Kidney capillary endothelial cell (primary cell): ENCODE results near the gene AHCYL1.

Source experiments
- DNase-seq: peaks from one replicate; pipeline ENCODE4 v3.0.0-alpha.2; 2018; ENCODE audit warnings: low spot score

The AHCYL1 gene

DNA sequence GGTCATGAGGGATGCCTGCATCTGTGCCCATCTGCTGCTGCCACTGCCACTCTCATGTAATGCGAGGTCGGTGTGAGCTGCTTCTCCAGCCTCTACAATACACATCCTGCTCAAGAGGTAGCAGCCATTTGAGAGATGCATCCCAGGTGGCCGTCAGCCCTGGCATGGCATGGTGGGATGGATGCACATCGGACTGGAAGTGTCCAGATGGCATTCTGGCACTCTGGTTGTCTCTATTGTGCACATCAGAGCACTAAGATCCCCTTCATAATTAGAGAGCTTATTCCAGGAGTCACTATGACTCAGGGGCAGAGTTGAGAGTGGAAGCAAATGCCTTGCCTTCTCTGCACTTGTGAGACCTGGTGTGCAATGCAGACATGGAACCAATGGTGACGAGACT is 53.7 kb downstream of the AHCYL1 start:
- DNase-seq: no peak

DNA sequence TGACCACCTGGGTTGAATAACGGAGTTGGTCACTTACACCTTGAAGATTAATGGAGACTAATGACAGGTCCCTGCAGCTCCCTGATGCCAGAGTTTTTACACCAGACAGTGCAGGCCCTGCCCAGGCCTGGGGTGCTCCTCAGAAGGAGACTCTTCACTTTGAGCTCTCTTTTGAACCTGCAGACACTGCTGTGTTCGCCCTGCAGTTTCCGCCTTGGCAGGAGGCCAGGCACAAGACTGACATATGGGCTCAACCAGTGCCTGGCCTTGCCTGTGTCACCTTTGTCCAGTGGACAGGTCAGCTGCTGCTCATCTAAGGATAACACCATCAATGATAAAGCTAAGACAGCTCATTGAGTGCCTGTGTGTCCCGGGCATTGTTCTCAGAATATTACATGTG is 55.1 kb downstream of the AHCYL1 start:
- DNase-seq: no peak

DNA sequence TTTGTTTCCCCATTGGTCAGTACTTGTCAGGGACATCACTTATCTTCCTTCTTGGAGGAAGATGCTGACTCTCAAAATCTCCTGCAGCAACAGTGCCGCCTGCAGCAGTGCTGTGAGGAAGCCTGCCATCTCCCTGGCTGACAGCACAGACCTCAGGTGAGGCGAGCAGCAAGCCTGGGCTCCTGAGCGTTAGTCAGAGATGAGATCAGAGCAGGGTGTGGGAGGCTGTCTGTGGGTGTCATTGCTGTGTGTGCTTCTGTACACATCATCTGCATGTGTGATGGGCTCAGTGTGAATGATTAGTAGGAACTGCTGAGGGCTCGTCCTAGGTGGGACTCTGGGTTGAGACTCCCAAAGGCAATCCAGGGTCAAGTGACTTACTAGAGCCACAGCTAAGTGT is 56.0 kb downstream of the AHCYL1 start:
- no peak for DNase-seq

DNA sequence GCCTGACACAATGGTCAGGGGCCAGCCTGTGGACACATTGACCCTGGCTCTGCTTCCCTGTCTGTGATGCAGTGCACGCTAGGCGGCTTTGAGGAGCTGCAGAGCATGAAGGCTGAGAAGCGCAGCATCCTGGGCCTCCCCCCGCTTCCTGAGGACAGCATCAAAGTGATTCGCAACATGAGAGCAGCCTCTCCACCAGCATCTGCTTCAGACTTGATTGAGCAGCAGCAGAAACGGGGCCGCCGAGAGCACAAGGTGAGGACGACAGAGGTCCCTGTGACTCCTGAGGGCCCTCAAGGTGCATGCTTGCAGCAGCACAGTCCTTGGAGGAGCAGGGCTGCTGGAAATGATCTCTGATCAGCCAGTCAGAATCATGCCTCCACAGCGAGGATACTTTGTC is 58.5 kb downstream of the AHCYL1 start:
- no peak for DNase-seq

DNA sequence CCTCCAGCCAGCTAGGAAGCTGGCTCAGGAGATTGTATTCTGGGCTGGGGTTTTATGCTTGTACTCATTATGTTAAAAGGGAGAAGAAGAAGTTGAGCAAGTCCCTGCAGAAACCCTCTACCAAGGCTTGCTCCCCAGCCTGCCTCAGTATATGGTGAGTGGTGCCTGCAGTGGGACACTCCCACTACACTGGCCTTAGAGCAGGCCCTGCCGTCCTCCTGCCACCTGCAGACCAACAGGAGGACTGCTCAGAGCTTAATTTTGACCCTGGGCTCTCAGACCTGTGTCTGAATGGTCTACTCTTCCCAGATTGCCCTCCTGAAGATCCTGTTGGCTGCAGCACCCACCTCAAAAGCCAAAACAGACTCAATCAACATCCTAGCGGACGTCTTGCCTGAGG is 62.9 kb downstream of the AHCYL1 start:
- DNase-seq: no peak

DNA sequence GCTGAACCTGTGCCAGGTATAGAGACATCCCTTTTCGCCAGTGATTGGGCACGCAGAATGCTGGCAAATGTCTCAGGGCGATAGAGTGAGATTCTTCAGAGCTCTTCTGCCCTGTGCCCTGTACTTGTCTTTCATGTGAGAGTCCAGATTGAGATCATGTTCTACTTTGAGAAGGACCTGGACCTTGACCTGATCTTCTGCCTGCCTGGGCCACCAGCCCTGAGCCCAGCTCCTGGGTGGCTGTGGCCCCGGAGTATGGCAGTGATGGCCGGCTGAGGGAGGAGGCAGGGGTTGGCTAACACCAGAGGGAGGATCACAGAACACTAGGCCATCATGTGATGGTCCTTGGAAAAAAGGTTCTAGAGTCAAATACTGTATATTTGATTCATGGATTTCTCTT is 63.7 kb downstream of the AHCYL1 start:
- DNase-seq: no peak

DNA sequence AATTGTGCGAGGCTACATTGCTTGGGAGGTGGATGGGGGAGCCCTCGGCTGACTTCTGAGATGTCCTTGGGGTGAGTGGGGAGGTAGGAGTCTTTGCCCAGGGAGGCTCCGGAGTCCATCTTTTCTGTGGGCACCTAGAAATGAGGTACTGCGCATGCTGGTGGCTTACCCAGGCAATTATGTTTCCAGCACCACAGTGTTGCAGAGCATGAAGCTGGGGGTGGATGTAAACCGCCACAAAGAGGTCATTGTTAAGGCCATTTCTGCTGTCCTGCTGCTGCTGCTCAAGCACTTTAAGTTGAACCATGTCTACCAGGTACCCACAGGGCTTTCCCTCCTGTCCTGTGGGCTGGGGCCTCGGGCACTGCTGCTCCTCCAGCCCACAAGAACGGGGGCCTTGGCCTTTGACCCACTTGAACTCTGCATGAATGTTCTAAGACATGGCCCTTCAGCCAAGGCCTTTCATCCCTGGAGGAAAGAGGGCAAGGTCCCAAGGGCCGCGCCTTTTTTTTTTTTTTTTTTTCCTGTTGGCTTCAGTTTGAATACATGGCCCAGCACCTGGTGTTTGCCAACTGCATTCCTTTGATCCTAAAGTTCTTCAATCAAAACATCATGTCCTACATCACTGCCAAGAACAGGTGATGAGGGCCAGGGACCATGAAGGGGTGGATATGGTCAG is 64.5 kb downstream of the AHCYL1 start:
- DNase-seq: no peak

DNA sequence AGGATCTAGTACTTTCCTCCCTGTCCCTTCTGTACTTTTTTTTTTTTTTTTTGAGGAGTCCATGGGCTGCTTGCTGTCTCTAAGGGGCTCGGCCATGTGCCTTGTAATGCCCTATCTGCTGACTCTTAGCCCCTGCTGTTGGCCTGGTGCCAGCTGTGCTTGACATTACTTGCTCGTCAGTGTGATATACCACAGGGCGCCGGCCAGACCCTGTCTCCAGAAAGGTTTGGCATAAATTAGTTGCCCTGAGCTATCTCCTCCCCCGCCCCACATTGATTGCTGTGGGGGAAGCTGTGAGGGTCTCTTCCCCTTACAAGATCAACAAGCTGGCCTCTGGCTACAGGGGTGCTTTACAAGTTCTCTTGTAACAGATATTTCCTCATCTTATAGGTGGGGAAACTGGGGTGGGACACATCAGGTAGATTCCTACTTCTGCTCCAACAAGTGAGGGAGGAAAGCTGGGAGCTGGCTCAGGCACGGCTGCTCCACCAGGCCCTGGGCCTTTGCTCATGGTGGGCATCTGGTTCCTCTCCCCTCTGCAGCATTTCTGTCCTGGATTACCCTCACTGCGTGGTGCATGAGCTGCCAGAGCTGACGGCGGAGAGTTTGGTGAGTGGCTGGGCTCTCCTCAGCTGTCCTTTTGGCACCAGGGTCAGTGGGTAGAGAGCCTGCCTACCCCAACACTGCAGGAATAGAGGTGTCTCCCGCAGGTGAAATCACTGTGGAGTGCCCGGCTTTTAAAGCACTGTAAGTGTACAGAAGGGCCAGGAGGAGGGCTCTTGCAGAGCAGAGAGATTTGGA is 65.4 kb downstream of the AHCYL1 start:
- no peak for DNase-seq

DNA sequence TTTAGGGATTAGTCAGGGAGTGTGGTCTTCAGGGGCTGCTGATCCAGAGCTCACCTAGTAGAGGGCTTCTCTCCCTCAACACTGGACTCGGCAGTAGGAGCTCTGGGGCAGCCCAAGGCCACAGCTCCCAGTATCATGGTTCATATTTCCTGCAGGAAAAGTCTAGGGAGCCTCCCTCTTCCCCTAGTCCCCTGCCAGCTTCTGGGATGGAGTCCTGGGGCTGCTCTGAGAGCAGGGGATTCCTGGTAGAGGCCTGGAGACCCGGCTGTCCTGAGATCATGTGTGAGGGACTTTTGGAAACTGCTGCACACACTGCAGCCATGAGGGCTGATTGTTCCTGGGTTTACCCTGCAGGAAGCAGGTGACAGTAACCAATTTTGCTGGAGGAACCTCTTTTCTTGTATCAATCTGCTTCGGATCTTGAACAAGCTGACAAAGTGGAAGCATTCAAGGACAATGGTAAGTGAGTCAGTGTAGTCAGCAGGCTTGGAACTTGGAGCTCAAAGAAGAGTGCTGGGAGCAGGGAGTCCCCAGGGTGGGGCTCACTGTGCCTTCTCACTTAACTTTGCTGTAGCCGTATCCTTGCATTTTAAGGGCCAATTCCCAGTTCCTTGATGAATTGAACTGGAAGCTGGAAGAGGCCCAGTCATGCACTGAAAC is 66.2 kb downstream of the AHCYL1 start:
- no peak for DNase-seq

DNA sequence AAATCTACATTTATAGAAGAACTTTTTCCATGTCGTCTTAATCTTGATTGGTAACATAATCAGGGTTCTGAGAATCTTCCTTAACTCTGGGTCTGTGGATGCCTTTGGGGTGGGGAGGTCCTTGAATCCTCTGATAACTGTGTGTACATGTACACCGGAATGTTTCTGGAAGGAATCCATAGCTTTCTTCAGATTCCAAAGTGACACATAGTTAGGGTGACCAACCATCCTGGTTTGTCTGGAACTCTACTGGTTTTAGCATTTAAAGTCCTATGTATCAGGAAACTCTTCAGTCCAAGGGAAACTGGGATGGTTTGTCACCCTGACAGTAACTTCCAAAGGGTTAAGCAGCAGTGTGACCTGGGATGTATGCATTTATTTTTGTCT is 66.7 kb downstream of the AHCYL1 start:
- no peak for DNase-seq

DNA sequence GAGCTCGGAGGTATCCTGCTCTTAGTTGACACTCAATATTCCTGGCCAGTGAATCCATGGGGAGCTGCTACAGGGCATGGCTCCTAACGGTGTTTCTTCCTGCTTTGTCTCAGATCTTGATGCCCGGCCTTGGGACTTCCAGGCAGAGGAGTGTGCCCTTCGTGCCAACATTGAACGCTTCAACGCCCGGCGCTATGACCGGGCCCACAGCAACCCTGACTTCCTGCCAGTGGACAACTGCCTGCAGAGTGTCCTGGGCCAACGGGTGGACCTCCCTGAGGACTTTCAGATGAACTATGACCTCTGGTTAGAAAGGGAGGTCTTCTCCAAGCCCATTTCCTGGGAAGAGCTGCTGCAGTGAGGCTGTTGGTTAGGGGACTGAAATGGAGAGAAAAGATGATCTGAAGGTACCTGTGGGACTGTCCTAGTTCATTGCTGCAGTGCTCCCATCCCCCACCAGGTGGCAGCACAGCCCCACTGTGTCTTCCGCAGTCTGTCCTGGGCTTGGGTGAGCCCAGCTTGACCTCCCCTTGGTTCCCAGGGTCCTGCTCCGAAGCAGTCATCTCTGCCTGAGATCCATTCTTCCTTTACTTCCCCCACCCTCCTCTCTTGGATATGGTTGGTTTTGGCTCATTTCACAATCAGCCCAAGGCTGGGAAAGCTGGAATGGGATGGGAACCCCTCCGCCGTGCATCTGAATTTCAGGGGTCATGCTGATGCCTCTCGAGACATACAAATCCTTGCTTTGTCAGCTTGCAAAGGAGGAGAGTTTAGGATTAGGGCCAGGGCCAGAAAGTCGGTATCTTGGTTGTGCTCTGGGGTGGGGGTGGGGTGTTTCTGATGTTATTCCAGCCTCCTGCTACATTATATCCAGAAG is 69.2 kb downstream of the AHCYL1 start:
- DNase-seq: no peak

DNA sequence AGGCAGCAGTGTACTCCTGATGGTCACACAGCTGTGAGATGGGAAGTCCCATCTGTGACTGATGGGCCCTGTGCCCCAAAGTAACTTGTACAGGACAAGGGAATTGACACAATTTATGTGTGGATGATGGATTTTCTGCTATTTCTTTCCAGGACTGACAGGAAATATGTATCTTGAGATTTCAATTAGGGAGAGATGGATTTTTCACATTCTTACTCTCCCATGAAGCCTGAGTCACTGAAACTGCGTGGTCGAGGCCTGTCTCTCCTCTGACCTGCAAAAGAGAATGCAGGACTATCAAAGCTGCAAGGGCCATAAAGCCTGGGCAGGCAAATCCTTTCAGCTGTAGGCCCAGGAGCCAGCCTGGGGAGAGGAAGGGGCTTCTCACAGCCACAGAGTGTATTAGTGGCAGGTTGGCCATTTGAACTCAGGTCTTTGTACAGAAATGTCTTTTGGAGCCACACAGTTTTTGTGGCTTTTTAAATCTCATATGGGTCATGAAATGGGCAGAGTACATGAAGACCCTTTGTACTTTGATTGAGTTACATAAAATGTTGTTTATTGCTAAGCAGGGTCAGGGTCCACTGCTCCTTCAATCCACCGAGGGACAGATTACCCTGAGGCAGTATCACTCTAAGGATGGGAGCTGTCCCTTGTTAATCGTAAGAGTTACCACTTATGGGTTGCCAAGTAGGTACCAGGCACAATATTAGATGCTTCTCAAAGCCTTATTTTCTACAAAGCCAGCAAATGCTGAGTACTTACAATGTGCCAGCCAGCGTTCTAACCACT is 71.1 kb downstream of the AHCYL1 start:
- DNase-seq: no peak

DNA sequence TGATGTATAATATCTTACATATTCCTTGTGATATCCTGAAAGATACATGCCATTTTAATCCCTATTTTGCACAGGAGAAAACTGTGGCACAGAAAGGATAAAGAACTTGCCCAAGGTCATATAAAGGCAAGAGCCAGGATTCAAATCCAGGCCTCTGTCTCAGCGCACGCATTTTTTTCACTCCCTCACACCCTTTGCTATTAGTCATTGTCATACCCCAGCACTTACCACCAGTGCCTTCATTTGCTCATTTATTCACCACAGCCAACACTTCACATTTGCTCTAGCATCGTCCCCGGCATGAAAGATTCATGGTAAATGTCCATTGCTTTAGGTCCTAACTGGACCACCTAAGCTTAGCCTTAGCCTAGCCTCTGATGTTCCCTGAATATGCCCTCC is 71.7 kb downstream of the AHCYL1 start:
- no peak for DNase-seq

DNA sequence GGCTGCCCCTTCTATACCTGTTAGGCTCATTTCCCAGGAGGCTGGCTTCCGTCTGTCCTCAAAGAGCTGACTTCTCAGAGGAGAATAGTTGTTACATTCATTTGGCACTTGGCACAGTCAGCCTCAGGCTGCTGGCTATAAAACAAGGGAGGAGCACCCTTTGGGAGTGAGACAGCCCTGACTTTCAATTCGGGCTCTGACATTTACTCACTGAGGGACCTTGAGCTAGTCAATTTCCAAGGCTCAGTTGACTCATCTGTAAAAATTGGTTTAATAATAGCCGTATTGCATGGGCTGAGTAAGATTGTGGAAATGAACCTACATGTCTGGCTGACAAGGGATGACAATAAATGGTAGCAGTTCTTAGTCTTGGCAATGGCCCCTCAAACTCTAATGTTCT is 72.2 kb downstream of the AHCYL1 start:
- DNase-seq: no peak

DNA sequence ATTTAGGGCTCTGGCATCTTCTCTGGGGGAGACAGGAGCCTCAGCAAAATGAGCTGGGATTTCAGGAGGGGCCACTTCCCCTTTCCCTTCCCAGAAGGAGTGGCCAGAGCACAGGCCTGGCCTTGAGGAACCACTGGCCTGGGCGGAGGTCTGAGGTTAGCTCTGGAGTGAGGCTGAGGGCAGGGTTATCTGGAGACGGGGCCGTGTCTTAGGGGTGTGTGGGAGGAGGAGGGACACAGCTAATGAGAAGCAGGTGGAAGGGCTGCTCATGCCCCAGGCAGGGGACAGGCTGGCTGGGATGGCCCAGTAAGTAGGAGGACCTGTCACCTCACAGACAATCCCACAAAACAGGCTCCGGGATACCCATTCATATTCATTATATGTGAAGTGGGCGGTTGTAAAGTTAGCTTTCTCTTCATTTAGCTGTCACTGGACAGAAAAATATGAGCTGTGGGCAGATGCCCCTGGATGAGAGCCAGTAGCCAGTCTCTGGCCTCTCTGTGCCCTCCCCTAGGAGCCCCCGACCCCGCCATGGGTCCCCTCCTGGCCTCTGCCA is 73.5 kb downstream of the AHCYL1 start:
- no peak for DNase-seq

DNA sequence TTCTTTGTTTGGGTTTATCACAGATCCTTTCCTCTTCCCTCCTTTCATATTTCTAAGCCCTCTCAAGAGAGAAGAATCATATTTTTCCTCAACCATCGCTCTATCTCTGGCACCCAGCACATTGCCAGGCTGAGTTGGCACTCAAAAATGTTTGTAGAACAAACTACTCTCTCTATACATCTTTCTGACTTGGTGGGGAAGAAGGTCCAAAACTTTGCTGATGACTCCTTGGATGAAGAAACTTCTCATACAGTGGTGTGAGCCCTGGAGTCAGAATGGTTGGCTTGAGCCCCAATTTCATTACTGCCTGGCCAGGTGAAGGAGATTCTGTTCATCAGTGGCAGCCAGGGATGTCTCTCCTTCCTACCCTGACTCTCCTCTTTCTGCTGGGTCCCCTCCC is 74.0 kb downstream of the AHCYL1 start:
- DNase-seq: no peak

DNA sequence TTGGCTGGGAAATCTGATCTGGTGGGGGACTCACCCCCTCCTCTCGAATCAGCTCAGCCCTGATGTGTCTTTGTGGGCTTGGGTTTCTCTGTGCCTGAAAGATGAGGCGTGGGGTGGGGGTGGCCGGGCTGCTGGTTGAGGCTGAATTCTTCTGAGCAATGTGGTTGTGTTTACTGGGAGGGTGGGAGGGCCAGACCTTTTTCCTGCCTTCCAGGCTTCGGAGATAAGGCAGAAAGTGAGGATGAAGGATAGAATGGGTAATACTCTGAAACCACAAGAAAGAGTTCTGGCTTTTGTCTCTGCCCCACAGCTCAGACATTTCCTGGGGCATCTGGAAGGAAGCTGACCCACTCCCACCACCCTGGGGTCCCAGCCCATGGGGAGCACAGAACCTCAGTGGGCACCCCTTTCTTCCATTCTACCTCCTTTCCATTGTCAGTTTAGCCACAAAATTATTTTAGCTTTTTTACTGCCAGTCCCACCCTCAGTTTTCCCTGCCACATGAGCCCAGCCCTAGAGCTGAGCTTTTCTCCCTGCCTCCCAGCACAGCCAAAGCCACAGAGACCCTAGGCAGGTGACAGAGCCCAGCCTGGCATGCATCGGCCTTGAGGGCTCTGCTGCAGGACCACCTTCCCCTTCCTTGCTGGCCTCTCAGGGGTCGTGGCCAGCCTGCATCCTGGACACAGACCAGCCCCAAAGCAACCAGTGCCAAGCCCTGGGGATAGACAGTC is 74.7 kb downstream of the AHCYL1 start:
- DNase-seq: no peak

DNA sequence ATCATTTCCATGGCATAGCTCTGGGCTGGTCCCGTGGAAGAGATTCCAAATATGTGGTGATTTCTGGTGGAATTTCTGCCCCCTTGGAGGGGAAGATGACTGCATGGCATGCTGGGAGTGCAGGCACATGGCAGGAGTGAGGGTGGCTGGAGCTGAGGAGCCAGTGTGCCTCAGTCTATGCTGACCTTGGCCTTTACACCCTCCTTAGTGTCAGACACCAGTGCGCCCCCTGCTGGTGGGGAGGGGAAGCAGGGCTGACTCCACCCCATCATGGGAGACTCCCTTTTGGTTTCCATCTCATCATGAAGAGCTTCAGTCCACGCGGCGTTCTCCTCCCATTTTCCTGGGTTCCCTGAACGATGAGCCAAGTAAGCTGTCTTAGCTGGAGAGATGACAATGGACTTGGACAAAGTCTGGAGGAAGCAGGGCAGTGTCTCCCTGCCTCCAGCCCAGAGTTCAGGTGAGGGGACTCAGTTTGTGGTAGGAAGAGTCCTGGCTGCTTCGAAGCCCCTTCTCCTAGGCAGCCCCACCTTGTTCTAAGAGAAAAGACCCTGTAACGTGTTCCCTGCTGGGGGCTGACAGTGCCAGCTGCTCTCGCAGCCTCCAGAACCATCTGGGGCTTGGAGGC is 75.6 kb downstream of the AHCYL1 start:
- DNase-seq: no peak

DNA sequence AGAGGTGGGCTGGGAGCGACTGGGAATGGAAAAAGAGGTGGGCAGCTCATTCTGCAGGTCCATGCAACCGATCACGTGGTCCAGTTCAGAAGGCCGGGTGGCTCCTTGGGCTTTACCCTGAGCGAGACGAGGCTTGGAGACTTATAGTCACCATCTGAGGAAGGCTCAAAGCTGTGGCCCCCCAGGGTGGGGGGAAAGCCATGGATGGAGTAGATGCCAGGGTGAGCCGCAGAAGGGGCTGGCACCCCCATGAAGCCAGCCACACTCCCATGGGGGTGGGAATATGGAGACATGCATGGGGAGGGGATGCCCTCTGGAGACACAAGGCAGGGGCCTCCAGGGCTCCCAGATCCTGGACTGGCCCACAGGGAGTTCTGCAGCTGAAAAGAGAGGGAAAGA is 76.1 kb downstream of the AHCYL1 start:
- no peak for DNase-seq

DNA sequence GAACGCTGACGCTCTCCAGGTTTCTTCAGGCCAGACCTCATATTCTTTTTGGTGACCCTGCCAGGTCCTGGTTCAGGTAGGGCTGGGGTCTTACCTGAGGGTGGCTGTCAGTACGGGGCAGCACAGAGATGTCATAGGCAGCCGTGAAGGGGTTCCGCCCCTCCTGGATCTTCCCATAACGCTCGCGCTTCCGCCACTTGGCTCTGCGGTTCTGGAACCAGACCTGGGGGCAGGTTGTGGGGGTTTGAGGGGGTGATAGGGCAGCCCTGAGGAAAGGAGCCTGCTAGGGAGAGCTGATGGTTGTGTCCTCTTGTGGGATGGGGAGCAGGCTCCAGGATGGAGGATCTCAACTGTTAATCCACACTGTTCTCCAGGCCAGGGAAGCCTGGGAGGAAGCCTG is 76.8 kb downstream of the AHCYL1 start:
- DNase-seq: no peak
